Measurements from ENCODE around the gene TSC22D1.
A peak's percentile ranks its signal among the peaks of the same experiment; 100 is the strongest.

TSC22D1 gene

GRCh38 chr13:44411841-44412240, 164.3 kb downstream of the TSC22D1 start:
- TF ChIP-seq, protein P1, sequence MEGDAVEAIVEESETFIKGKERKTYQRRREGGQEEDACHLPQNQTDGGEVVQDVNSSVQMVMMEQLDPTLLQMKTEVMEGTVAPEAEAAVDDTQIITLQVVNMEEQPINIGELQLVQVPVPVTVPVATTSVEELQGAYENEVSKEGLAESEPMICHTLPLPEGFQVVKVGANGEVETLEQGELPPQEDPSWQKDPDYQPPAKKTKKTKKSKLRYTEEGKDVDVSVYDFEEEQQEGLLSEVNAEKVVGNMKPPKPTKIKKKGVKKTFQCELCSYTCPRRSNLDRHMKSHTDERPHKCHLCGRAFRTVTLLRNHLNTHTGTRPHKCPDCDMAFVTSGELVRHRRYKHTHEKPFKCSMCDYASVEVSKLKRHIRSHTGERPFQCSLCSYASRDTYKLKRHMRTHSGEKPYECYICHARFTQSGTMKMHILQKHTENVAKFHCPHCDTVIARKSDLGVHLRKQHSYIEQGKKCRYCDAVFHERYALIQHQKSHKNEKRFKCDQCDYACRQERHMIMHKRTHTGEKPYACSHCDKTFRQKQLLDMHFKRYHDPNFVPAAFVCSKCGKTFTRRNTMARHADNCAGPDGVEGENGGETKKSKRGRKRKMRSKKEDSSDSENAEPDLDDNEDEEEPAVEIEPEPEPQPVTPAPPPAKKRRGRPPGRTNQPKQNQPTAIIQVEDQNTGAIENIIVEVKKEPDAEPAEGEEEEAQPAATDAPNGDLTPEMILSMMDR (IDR thresholded peaks at IDR 0.05; ENCODE audit: poor library complexity, severe bottlenecking) = no peak
- Histone ChIP-seq H3K36me3 (ENCODE audit: low read depth) (no peaks in the 10 kb centered on the region), H3K27me3 (ENCODE audit: insufficient read depth, poor library complexity, severe bottlenecking) (no peaks in the 10 kb centered on the region), H3K4me1 (ENCODE audit: insufficient read depth, poor library complexity, severe bottlenecking) (peaks cover 8% of the 10 kb centered on the region), H3K27ac (ENCODE audit: poor library complexity, severe bottlenecking) (no peak overlapping the region), H3K4me3 (ENCODE audit: severe bottlenecking) (no peak overlapping the region), H3K9me3 (ENCODE audit: severe bottlenecking) (no peaks in the 10 kb centered on the region)
- no peak for DNase-seq (ENCODE audit: low spot score)
- no peak for ATAC-seq (ENCODE audit: low read depth)

DNA sequence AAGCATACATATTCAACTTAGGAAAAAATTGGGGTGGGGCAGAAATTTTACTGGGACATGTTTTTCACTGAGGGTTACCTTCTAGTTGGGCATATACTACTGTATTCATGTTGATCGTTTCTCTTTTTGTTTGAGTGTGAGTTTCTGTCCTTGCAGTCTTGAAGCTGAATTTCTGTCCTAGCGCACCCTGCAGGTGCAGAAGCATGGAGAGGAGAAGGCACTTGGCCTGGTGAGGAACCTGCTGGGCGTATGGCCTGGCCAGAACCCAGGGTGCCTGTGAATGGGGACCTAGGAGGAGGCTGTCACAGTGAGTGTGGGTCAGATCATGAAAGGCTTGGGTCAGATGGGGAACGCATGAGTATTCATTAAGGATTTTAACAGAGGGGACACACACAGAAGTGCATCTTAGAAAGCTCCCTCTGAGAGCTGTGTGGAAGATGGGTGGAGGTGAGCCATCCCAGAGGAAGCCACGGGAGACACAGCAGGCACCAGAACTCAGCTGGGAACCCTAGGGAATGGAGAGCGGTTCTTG, 165.7 kb downstream of the TSC22D1 start:
- no peak overlapping the region for H3K27ac ChIP-seq (ENCODE audit: poor library complexity, severe bottlenecking)
- ATAC-seq (ENCODE audit: low read depth) (no peak), DNase-seq (ENCODE audit: low spot score) (no peak)

GRCh38 chr13:44409595-44409994, 166.5 kb downstream of the TSC22D1 start:
- Histone ChIP-seq H3K4me1 (ENCODE audit: insufficient read depth, poor library complexity, severe bottlenecking) (peaks cover 8% of the 10 kb centered on the region), H3K4me3 (ENCODE audit: severe bottlenecking) (no peak overlapping the region), H3K27me3 (ENCODE audit: insufficient read depth, poor library complexity, severe bottlenecking) (no peaks in the 10 kb centered on the region), H3K36me3 (ENCODE audit: low read depth) (no peaks in the 10 kb centered on the region), H3K9me3 (ENCODE audit: severe bottlenecking) (no peaks in the 10 kb centered on the region), H3K27ac (ENCODE audit: poor library complexity, severe bottlenecking) (no peak overlapping the region)
- DNase-seq (ENCODE audit: low spot score) (no peak), ATAC-seq (ENCODE audit: low read depth) (no peak)
- TF ChIP-seq, protein P1 (IDR thresholded peaks at IDR 0.05; ENCODE audit: poor library complexity, severe bottlenecking) = no peak

More for the DNA sequence above, 165.7 kb downstream of the TSC22D1 start:
- H3K4me3 ChIP-seq (ENCODE audit: severe bottlenecking) = no peak overlapping the region
- H3K9me3 ChIP-seq (ENCODE audit: severe bottlenecking) = no peaks in the 10 kb centered on the region
- H3K4me1 ChIP-seq (ENCODE audit: insufficient read depth, poor library complexity, severe bottlenecking) = peaks cover 8% of the 10 kb centered on the region
- no peaks in the 10 kb centered on the region for H3K27me3 ChIP-seq (ENCODE audit: insufficient read depth, poor library complexity, severe bottlenecking)
- no peaks in the 10 kb centered on the region for H3K36me3 ChIP-seq (ENCODE audit: low read depth)
- TF ChIP-seq, protein P1 (IDR thresholded peaks at IDR 0.05; ENCODE audit: poor library complexity, severe bottlenecking) = no peak

- TF ChIP-seq, protein P1 (IDR thresholded peaks at IDR 0.05; ENCODE audit: poor library complexity, severe bottlenecking) = no peak
- no peak overlapping the region for H3K27ac ChIP-seq (ENCODE audit: poor library complexity, severe bottlenecking)
- DNase-seq (ENCODE audit: low spot score) = no peak
- no peak overlapping the region for H3K4me3 ChIP-seq (ENCODE audit: severe bottlenecking)
- H3K36me3 ChIP-seq (ENCODE audit: low read depth) = no peaks in the 10 kb centered on the region
- ATAC-seq (ENCODE audit: low read depth) = peak; percentile 53
- H3K9me3 ChIP-seq (ENCODE audit: severe bottlenecking) = no peaks in the 10 kb centered on the region
- no peaks in the 10 kb centered on the region for H3K27me3 ChIP-seq (ENCODE audit: insufficient read depth, poor library complexity, severe bottlenecking)
- peaks cover 8% of the 10 kb centered on the region for H3K4me1 ChIP-seq (ENCODE audit: insufficient read depth, poor library complexity, severe bottlenecking)
Observed at GRCh38 chr13:44407891-44408290, 168.2 kb downstream of the TSC22D1 start.

DNA sequence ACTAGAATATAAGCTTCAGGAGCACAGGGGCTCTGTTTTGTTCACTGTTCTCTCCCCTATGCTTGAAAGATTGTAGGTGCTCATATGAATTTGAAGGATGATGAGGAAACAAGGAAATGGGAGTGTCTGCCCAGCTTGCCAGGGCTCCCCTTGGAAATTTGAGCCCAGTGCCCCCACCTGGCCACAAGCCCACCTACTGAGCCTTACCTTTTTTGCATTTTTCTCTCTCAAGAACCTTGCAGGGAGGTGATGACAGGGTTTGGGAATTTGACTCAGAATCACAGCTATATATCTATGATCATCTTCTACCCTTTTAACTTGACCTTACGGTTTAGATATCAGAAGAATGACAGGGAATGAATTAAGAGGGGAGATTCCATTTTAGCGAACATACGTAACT, 168.8 kb downstream of the TSC22D1 start:
- ATAC-seq (ENCODE audit: low read depth) (no peak), DNase-seq (ENCODE audit: low spot score) (no peak)
- TF ChIP-seq, protein P1 (IDR thresholded peaks at IDR 0.05; ENCODE audit: poor library complexity, severe bottlenecking) = peak; percentile 14
- Histone ChIP-seq H3K27ac (ENCODE audit: poor library complexity, severe bottlenecking) (no peak overlapping the region), H3K9me3 (ENCODE audit: severe bottlenecking) (no peaks in the 10 kb centered on the region), H3K4me1 (ENCODE audit: insufficient read depth, poor library complexity, severe bottlenecking) (peaks cover 8% of the 10 kb centered on the region), H3K27me3 (ENCODE audit: insufficient read depth, poor library complexity, severe bottlenecking) (no peaks in the 10 kb centered on the region), H3K36me3 (ENCODE audit: low read depth) (no peaks in the 10 kb centered on the region), H3K4me3 (ENCODE audit: severe bottlenecking) (no peak overlapping the region)
